Esophagus squamous epithelium (tissue), 5 donors: Measurements from ENCODE around the gene MARCHF2. TPM values are rescaled to one million over a fixed set of nuclear protein-coding genes. Genes with fewer than 3 reads are reported as not detected.
A peak's percentile ranks its signal among the peaks of the same experiment; 100 is the strongest.

Source experiments
- DNase-seq: peaks from one replicate; lab custom pipeline; 2025; lab: John Stamatoyannopoulos, UW
- H3K27ac ChIP-seq, 4 donors: fragments of 200-600 bp; sonication (generic); one replicate each; pipeline ENCODE4 v1.5.1; 2016 to 2019; ENCODE audit warnings: mild to moderate bottlenecking in 1 of 4
- H3K27me3 ChIP-seq, 4 donors: fragments of 200-600 bp; sonication (generic); 1 replicate in 3 of 4; 2 replicates in 1 of 4; pipeline versions ENCODE4 v1.5.1 to v1.6.0; 2017 to 2021; ENCODE audit warnings: antibody characterized with exemption in 1 of 4
- H3K36me3 ChIP-seq, 3 donors: fragments of 200-600 bp; sonication (generic); one replicate each; pipeline ENCODE4 v1.5.1; 2016 to 2019
- H3K4me1 ChIP-seq, 3 donors: fragments of 200-600 bp; sonication (generic); one replicate each; pipeline ENCODE4 v1.5.1; 2017 to 2019
- H3K4me3 ChIP-seq, 4 donors: fragments of 200-600 bp; sonication (generic); 1 replicate in 3 of 4; 2 replicates in 1 of 4; pipeline ENCODE4 v1.5.1; 2016 to 2019; ENCODE audit warnings: mild to moderate bottlenecking in 2 of 4, moderate library complexity in 1 of 4
- H3K9me3 ChIP-seq, 3 donors: fragments of 200-600 bp; sonication (generic); one replicate each; pipeline ENCODE4 v1.5.1; 2016 to 2019
- CTCF ChIP-seq, 6 experiments: fragments of 450-650 bp in 4 of 6; fragments of 200-600 bp in 2 of 6; sonication (generic) in 2 of 6; IDR thresholded peaks; one replicate each; pipeline ENCODE4 v1.5.1; 2016 to 2019; ENCODE audit warnings: antibody characterized with exemption in 6 of 6, mild to moderate bottlenecking in 4 of 6, moderate library complexity in 4 of 6
- POLR2A ChIP-seq, 4 donors: fragments of 450-650 bp; IDR thresholded peaks; one replicate each; pipeline ENCODE4 v1.6.1; 2017; ENCODE audit warnings: antibody characterized with exemption in 4 of 4, mild to moderate bottlenecking in 4 of 4, moderate library complexity in 3 of 4
- WGBS, 2 donors: methylation state at CpG; one replicate each; pipeline ENCODE4 v1.1.5; 2018; 5-methylcytosine and 5-hydroxymethylcytosine counted together
- intact Hi-C: fragments of 100-400 bp; cut with DNase I; formaldehyde crosslinking; loops from one replicate; pipeline ENCODE4 v1.15.0; 2022
- total RNA-seq, 4 donors: library from RNA; depleted of rRNA; stranded (reverse); fragments of >200 nt; gene quantifications; one replicate each; pipeline ENCODE4 v1.1.0, GENCODE V29; 2016
- donor health status: DM: yes; HTN: yes; CAD: no.

Gene MARCHF2
- total RNA-seq, 4 donors from 2014 or later = 34.5 to 78.9 (median 61.7) TPM

- no peak overlapping the region for H3K4me3 ChIP-seq
- no peak for TF ChIP-seq POLR2A (IDR thresholded peaks at IDR 0.05)
- no peak for TF ChIP-seq CTCF (IDR thresholded peaks at IDR 0.05)
- H3K36me3 ChIP-seq = peaks cover 8 to 51% (median 24%) of the 10 kb centered on the region in 3 donors
- intact Hi-C loops = loop anchor here (5.0 kb wide), 1 partner anchor 46 kb away; no protein-coding TSS in a partner anchor
- H3K27me3 ChIP-seq = no peaks in the 10 kb centered on the region
- no peak for DNase-seq
- H3K27ac ChIP-seq = peak overlapping the region in 1 of 4 donors; percentile 29
- H3K4me1 ChIP-seq = peaks cover 22 to 76% (median 43%) of the 10 kb centered on the region in 3 donors
- 55% methylated on average over 3 of the region's 10 CpGs; no CpG with 5 or more reads in 1 of the 2 donors for WGBS, 2 donors
- no peaks in the 10 kb centered on the region for H3K9me3 ChIP-seq
Observed at GRCh38 chr19:8397746-8398310, 15.3 kb upstream of the MARCHF2 start.

DNA sequence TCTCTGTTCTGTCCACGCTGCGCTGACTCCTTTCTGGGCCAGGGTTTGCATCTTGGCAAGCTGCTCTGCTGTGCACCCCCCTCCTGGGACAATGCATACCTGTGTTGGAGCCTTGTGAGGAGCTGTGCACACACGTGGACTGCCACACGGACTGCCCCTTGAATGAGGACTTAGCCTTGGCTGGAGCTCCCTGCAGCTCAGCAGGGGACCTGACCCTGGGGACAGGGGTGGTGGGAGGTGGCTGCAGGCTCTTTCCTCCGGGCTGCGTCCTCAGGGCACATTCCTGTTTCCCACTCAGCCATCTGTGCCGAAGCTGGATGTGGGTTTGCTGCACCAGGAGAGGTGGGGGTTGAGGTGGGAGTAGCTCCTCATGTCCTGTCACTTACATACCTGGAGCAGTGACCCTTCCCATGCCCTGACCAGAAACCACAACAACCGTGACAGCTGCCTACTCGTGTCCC, 14.8 kb upstream of the MARCHF2 start:
- no peak for DNase-seq
- peaks cover 14 to 56% (median 29%) of the 10 kb centered on the region in 3 donors for H3K36me3 ChIP-seq
- H3K4me1 ChIP-seq = peaks cover 22 to 75% (median 40%) of the 10 kb centered on the region in 3 donors
- no peaks in the 10 kb centered on the region for H3K9me3 ChIP-seq
- WGBS, 2 donors = 65% methylated on average over 5 of the region's 9 CpGs; no CpG with 5 or more reads in 1 of the 2 donors
- no peak for TF ChIP-seq CTCF (IDR thresholded peaks at IDR 0.05)
- TF ChIP-seq POLR2A (IDR thresholded peaks at IDR 0.05) = no peak
- no peak overlapping the region for H3K4me3 ChIP-seq
- H3K27me3 ChIP-seq = no peaks in the 10 kb centered on the region
- intact Hi-C loops = loop anchor here (5.0 kb wide), 1 partner anchor 46 kb away; no protein-coding TSS in a partner anchor
- H3K27ac ChIP-seq = no peak overlapping the region

GRCh38 chr19:8399681-8400188, 13.4 kb upstream of the MARCHF2 start:
- TF ChIP-seq CTCF (IDR thresholded peaks at IDR 0.05) (no peak), POLR2A (IDR thresholded peaks at IDR 0.05) (no peak)
- Histone ChIP-seq H3K27ac (no peak overlapping the region), H3K9me3 (no peaks in the 10 kb centered on the region), H3K4me1 (peaks cover 14 to 66% (median 26%) of the 10 kb centered on the region in 3 donors), H3K36me3 (peaks cover 20 to 70% (median 40%) of the 10 kb centered on the region in 3 donors), H3K4me3 (no peak overlapping the region), H3K27me3 (no peaks in the 10 kb centered on the region)
- no peak for DNase-seq
- 93 to 100% methylated on average over 1 to 11 of the region's 34 CpGs for WGBS, 2 donors
- intact Hi-C loops = loop anchor here (5.0 kb wide), 1 partner anchor 47 kb away; no protein-coding TSS in a partner anchor

GRCh38 chr19:8401981-8402411, 11.1 kb upstream of the MARCHF2 start:
- Histone ChIP-seq H3K27ac (peak overlapping the region in 1 of 4 donors; percentile 5), H3K4me3 (no peak overlapping the region), H3K9me3 (no peaks in the 10 kb centered on the region), H3K36me3 (peaks cover 20 to 82% (median 48%) of the 10 kb centered on the region in 3 donors), H3K27me3 (no peaks in the 10 kb centered on the region), H3K4me1 (peaks cover 2 to 47% (median 13%) of the 10 kb centered on the region in 3 donors)
- no peak for DNase-seq
- intact Hi-C loops = no loop called here
- TF ChIP-seq CTCF (IDR thresholded peaks at IDR 0.05) (no peak), POLR2A (IDR thresholded peaks at IDR 0.05) (no peak)
- 91 to 93% methylated on average over 4 to 10 of the region's 21 CpGs for WGBS, 2 donors
